Transverse colon (tissue), 4 donors: ENCODE results near the gene RNLS. TPM values are rescaled to one million over a fixed set of nuclear protein-coding genes. Genes with fewer than 3 reads are reported as not detected.

Source experiments
- DNase-seq: peaks from one replicate; pipeline ENCODE4 v3.0.0-alpha.2; 2019
- H3K27ac ChIP-seq, 4 donors: fragments of 200-600 bp; sonication (generic); 2 replicates each; pipeline ENCODE4 v1.5.1; 2016 to 2018; ENCODE audit warnings: inconsistent platforms in 4 of 4
- H3K27me3 ChIP-seq: fragments of 200-600 bp; sonication (generic); 2 replicates; pipeline ENCODE4 v1.5.1; 2017; ENCODE audit warnings: inconsistent platforms
- H3K36me3 ChIP-seq, 4 donors: fragments of 200-600 bp; sonication (generic); 2 replicates each; pipeline ENCODE4 v1.5.1; 2017 to 2019; ENCODE audit warnings: inconsistent platforms in 4 of 4
- H3K4me1 ChIP-seq, 4 donors: fragments of 200-600 bp; sonication (generic); 2 replicates each; pipeline ENCODE4 v1.5.1; 2017 to 2020; ENCODE audit warnings: inconsistent platforms in 4 of 4
- H3K4me3 ChIP-seq, 4 donors: fragments of 200-600 bp; sonication (generic); 1 replicate in 1 of 4; 2 replicates in 3 of 4; pipeline versions ENCODE4 v1.5.1 to v1.6.1; 2017 to 2019; ENCODE audit warnings: inconsistent platforms in 4 of 4
- H3K9me3 ChIP-seq, 2 donors: fragments of 200-600 bp; sonication (generic); 2 replicates each; pipeline ENCODE4 v1.5.1; 2017 to 2019; ENCODE audit warnings: inconsistent platforms in 2 of 2
- CTCF ChIP-seq, 5 experiments: fragments of 200-600 bp in 3 of 5; fragments of 450-650 bp in 2 of 5; sonication (generic) in 3 of 5; IDR thresholded peaks; 1 replicate in 2 of 5; 2 replicates in 3 of 5; pipeline ENCODE4 v1.5.1; 2016 to 2017; ENCODE audit warnings: antibody characterized with exemption in 5 of 5, inconsistent platforms in 3 of 5, mild to moderate bottlenecking in 2 of 5, moderate library complexity in 1 of 5
- EP300 ChIP-seq: sonication (generic); formaldehyde crosslinking; IDR thresholded peaks from one replicate; pipeline ENCODE4 v1.6.1; 2017; ENCODE audit warnings: antibody characterized with exemption, low read depth
- POLR2A ChIP-seq: fragments of 450-650 bp; IDR thresholded peaks from one replicate; pipeline ENCODE4 v1.6.1; 2016; ENCODE audit warnings: antibody characterized with exemption, mild to moderate bottlenecking, moderate library complexity
- POLR2AphosphoS5 ChIP-seq, 3 donors: sonication (generic); formaldehyde crosslinking; IDR thresholded peaks; one replicate each; pipeline ENCODE4 v1.6.1; 2016; ENCODE audit warnings: antibody characterized with exemption in 3 of 3
- WGBS, 2 donors: methylation state at CpG; one replicate each; pipeline ENCODE4 v1.1.5; 2018; ENCODE audit warnings: low coverage in 1 of 2; 5-methylcytosine and 5-hydroxymethylcytosine counted together
- in situ Hi-C, 4 donors: fragments of 200-750 bp; cut with MboI; loops; one replicate each; pipeline versions ENCODE4 v1.15.0 to v1.15.1; 2017; ENCODE audit warnings: low sequenced_read_pairs in 3 of 4, low pct_ligation_motif_present in 1 of 4, low pct_unique_long_range_greater_than_20kb in 1 of 4
- intact Hi-C: fragments of 100-400 bp; cut with DNase I; formaldehyde crosslinking; loops from one replicate; pipeline ENCODE4 v1.15.1; 2023; ENCODE audit warnings: low total_unique reads
- total RNA-seq, 4 donors: library from RNA; depleted of rRNA; stranded (reverse); fragments of >200 nt; gene quantifications; one replicate each; pipeline ENCODE4 v1.1.0, GENCODE V29; 2016

RNLS gene
- total RNA-seq, 4 donors from 2014 or later = 2.4 to 78.2 (median 28.9) TPM

GRCh38 chr10:88299787-88300186 lies 283.3 kb downstream of the RNLS start:
- Histone ChIP-seq H3K27me3 (no peaks in the 10 kb centered on the region), H3K36me3 (no peaks in the 10 kb centered on the region), H3K9me3 (no peaks in the 10 kb centered on the region), H3K4me3 (no peak overlapping the region), H3K4me1 (no peaks in the 10 kb centered on the region), H3K27ac (no peak overlapping the region)
- in situ Hi-C loops = no loop called here
- no peak for DNase-seq
- no peak for TF ChIP-seq POLR2AphosphoS5 (IDR thresholded peaks at IDR 0.05)
- TF ChIP-seq POLR2A = no peak
- no peak for TF ChIP-seq CTCF (IDR thresholded peaks at IDR 0.05)
- no peak for TF ChIP-seq EP300
- intact Hi-C loops = no loop called here

DNA sequence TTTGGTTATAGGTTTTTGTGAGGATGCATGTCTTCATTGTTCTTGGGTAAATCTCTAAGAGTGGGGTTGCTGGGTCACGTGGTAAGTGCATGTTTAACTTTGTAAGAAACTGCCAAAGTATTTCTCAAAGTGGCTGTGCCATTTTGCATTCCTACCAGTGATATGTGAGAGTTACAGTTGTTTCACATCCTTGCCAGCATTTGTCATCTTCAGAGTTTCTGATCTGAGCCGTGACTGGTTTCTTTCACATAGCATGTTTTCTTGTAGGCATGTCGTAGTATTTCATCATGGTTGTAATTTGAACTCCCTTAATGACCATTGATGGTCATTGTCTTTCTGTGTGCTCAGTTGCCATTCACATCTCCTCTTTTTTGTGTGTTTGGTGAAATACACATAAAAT lies 286.0 kb downstream of the RNLS start:
- H3K4me3 ChIP-seq = no peak overlapping the region
- H3K4me1 ChIP-seq = no peaks in the 10 kb centered on the region
- TF ChIP-seq EP300 = no peak
- TF ChIP-seq POLR2A = no peak
- no peak for TF ChIP-seq POLR2AphosphoS5 (IDR thresholded peaks at IDR 0.05)
- no peak for TF ChIP-seq CTCF (IDR thresholded peaks at IDR 0.05)
- WGBS, 2 donors = 90 to 92% methylated on average over 3 of the region's 3 CpGs
- in situ Hi-C loops (no loop called here), intact Hi-C loops (no loop called here)
- no peak for DNase-seq
- H3K9me3 ChIP-seq = no peaks in the 10 kb centered on the region
- H3K36me3 ChIP-seq = no peaks in the 10 kb centered on the region
- no peaks in the 10 kb centered on the region for H3K27me3 ChIP-seq
- H3K27ac ChIP-seq = no peak overlapping the region

DNA sequence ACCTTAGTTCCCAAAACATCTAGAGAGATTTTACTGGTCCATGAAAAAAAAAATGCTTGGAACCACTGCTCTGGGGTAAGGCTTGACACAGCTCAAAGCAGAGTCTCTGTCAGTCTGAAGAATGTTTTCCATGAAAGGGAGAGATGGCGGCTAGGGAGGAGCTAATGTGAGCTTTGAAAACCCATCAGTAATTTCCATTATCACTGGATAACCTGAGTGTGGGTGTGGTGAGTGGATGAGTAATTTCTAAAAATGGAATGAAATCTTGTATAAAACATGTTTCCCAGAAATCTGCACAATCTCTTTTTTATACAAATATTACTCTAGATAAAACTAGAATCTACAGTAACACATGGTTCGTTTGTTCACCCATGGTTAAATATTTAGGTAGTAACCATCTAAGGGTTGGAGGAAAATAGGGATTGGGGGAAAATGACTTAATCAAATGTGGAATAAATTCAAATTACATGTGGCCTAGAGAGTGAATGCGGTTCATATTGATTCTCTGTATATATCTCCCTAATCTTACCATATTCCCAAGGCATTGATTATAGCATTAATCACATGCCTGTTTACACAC lies 289.4 kb downstream of the RNLS start:
- Histone ChIP-seq H3K9me3 (no peaks in the 10 kb centered on the region), H3K27ac (no peak overlapping the region), H3K4me3 (no peak overlapping the region), H3K4me1 (peaks cover 0 to 12% (median 0%) of the 10 kb centered on the region in 4 donors), H3K27me3 (no peaks in the 10 kb centered on the region), H3K36me3 (no peaks in the 10 kb centered on the region)
- TF ChIP-seq EP300 (no peak), POLR2A (no peak), CTCF (IDR thresholded peaks at IDR 0.05) (no peak), POLR2AphosphoS5 (IDR thresholded peaks at IDR 0.05) (no peak)
- intact Hi-C loops (no loop called here), in situ Hi-C loops (no loop called here)
- DNase-seq = no peak
- WGBS, 2 donors = 93 to 98% methylated on average over 3 of the region's 3 CpGs

DNA sequence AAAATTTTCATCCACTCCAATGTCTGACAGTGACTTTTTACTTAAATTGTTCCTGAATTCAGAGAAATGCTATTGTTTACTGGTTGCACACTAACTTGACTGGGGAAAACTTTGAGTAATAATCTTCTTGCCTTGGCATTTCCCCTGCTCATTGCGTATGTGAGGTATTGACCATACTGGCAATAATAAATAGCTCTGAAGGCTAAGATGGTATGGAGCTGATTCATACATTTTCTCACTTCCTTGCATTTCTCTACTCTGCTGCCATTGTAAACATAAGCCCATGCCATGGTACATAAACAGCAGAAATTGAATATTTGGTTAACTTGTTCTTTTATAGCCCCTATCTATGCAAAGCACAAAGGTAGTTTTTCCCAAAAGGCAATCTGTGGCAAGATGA lies 290.0 kb downstream of the RNLS start:
- H3K9me3 ChIP-seq = no peaks in the 10 kb centered on the region
- H3K4me1 ChIP-seq = peaks cover 0 to 13% (median 0%) of the 10 kb centered on the region in 4 donors
- no peak overlapping the region for H3K4me3 ChIP-seq
- no peak for TF ChIP-seq POLR2AphosphoS5 (IDR thresholded peaks at IDR 0.05)
- TF ChIP-seq EP300 = no peak
- no peak for TF ChIP-seq CTCF (IDR thresholded peaks at IDR 0.05)
- no peak for TF ChIP-seq POLR2A
- H3K27ac ChIP-seq = no peak overlapping the region
- H3K36me3 ChIP-seq = no peaks in the 10 kb centered on the region
- intact Hi-C loops = no loop called here
- no peaks in the 10 kb centered on the region for H3K27me3 ChIP-seq
- WGBS, 2 donors = 82 to 100% methylated on average over 1 of the region's 1 CpG
- no peak for DNase-seq
- in situ Hi-C loops = no loop called here
